Activated T-cell treated with anti-CD3 and anti-CD28 coated beads, Interleukin-2, amount 50 U/mL, for 24 hours (primary cell): ENCODE results near the gene EXOG.

Experiments used
- DNase-seq: peaks from one replicate; pipeline ENCODE4 v3.0.0-alpha.2; 2020
- H3K27ac Mint-ChIP-seq: 2 replicates; pipeline ENCODE4 v1.8.0; 2020; ENCODE audit warnings: mild to moderate bottlenecking, mixed read lengths
- H3K27me3 Mint-ChIP-seq: 2 replicates; pipeline ENCODE4 v1.8.0; 2020; ENCODE audit warnings: mixed read lengths
- H3K36me3 Mint-ChIP-seq: 2 replicates; pipeline ENCODE4 v1.8.0; 2020; ENCODE audit warnings: low read depth, mixed read lengths
- H3K4me1 Mint-ChIP-seq: 2 replicates; pipeline ENCODE4 v1.8.0; 2020; ENCODE audit warnings: low read depth, mixed read lengths
- H3K4me3 Mint-ChIP-seq: 2 replicates; pipeline ENCODE4 v1.8.0; 2020; ENCODE audit warnings: mild to moderate bottlenecking, moderate library complexity, mixed read lengths
- H3K9me3 Mint-ChIP-seq: 2 replicates; pipeline ENCODE4 v1.8.0; 2020; ENCODE audit warnings: mixed read lengths

EXOG gene

DNA sequence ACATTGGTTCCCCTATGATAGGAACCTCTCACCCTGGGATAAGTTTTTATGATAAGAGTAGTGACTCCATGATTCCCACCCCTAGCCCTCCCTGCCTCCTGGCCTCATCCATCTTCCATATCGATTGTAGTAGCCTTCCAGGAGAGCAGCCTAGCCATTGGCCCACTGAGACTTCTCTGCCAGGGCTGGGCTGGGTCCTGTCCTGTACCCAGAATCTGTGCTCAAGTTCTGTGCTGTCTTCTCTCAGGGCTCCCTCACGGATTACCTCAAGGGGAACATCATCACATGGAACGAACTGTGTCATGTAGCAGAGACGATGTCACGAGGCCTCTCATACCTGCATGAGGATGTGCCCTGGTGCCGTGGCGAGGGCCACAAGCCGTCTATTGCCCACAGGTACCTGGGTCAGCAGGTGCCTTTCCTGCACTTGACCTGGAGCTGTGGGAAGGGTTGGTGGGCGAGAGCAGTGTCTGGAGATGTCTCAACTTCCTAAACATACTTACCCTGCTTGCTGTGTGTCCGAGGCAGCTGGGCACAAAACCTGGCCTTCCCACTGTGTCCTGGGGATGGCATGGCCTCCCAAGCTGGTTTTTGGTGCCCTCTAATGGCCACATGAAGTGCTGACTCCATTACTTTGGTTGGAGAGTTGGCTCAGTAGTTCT, 16.6 kb upstream of the EXOG start:
- DNase-seq, result peak; percentile 62
- H3K4me1 Mint-ChIP-seq, result no peaks in the 10 kb centered on the region
- H3K27me3 Mint-ChIP-seq, result no peaks in the 10 kb centered on the region
- H3K9me3 Mint-ChIP-seq, result no peaks in the 10 kb centered on the region
- H3K36me3 Mint-ChIP-seq, result peaks cover 43% of the 10 kb centered on the region
- no peak overlapping the region for H3K4me3 Mint-ChIP-seq
- H3K27ac Mint-ChIP-seq, result no peak overlapping the region

- no peak overlapping the region for H3K27ac Mint-ChIP-seq
- no peaks in the 10 kb centered on the region for H3K4me1 Mint-ChIP-seq
- H3K9me3 Mint-ChIP-seq, result no peaks in the 10 kb centered on the region
- H3K4me3 Mint-ChIP-seq, result no peak overlapping the region
- H3K36me3 Mint-ChIP-seq, result peaks cover 45% of the 10 kb centered on the region
- H3K27me3 Mint-ChIP-seq, result no peaks in the 10 kb centered on the region
- DNase-seq, result no peak
These were observed 16.1 kb upstream of the EXOG start for GRCh38 chr3:38480093-38480445.

GRCh38 chr3:38480930-38481329, 15.2 kb upstream of the EXOG start:
- Mint-ChIP-seq H3K36me3 (peaks cover 45% of the 10 kb centered on the region), H3K27me3 (no peaks in the 10 kb centered on the region), H3K4me1 (no peaks in the 10 kb centered on the region), H3K4me3 (no peak overlapping the region), H3K27ac (no peak overlapping the region), H3K9me3 (no peaks in the 10 kb centered on the region)
- no peak for DNase-seq

- Mint-ChIP-seq H3K27ac (no peak overlapping the region), H3K4me3 (no peak overlapping the region), H3K4me1 (no peaks in the 10 kb centered on the region), H3K36me3 (peaks cover 45% of the 10 kb centered on the region), H3K9me3 (no peaks in the 10 kb centered on the region), H3K27me3 (no peaks in the 10 kb centered on the region)
- DNase-seq, result no peak
These were observed 13.2 kb upstream of the EXOG start for GRCh38 chr3:38482951-38483350.

GRCh38 chr3:38487323-38487722, 8.8 kb upstream of the EXOG start:
- no peak for DNase-seq
- Mint-ChIP-seq H3K9me3 (no peaks in the 10 kb centered on the region), H3K36me3 (peaks cover 19% of the 10 kb centered on the region), H3K4me3 (no peak overlapping the region), H3K27ac (no peak overlapping the region), H3K4me1 (no peaks in the 10 kb centered on the region), H3K27me3 (no peaks in the 10 kb centered on the region)

DNA sequence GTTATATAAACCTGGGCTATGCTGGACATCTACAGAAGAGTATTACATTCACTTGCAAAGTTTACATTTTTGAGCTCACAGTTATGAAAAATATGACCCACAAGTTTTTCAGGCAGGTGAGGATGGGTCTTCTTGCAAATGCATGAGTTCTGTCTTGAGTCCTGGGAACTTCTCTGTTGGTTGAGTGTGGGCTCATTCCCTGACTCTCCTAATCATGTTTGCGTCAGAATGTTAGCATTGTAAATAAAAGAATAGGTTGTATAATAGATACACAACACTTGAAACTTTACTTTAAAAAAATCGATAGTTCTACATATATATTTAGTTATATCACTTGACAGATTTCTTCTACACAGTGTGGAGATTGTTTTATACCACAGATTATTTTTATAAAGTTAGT, 7.2 kb upstream of the EXOG start:
- Mint-ChIP-seq H3K4me3 (no peak overlapping the region), H3K4me1 (no peaks in the 10 kb centered on the region), H3K9me3 (no peaks in the 10 kb centered on the region), H3K27me3 (no peaks in the 10 kb centered on the region), H3K27ac (no peak overlapping the region), H3K36me3 (peaks cover 5% of the 10 kb centered on the region)
- DNase-seq, result no peak

- no peak overlapping the region for H3K4me3 Mint-ChIP-seq
- no peaks in the 10 kb centered on the region for H3K9me3 Mint-ChIP-seq
- H3K27ac Mint-ChIP-seq, result no peak overlapping the region
- peaks cover 2% of the 10 kb centered on the region for H3K4me1 Mint-ChIP-seq
- no peak for DNase-seq
- H3K36me3 Mint-ChIP-seq, result peaks cover 3% of the 10 kb centered on the region
- no peaks in the 10 kb centered on the region for H3K27me3 Mint-ChIP-seq
These were observed 6.4 kb upstream of the EXOG start for GRCh38 chr3:38489766-38490165.

DNA sequence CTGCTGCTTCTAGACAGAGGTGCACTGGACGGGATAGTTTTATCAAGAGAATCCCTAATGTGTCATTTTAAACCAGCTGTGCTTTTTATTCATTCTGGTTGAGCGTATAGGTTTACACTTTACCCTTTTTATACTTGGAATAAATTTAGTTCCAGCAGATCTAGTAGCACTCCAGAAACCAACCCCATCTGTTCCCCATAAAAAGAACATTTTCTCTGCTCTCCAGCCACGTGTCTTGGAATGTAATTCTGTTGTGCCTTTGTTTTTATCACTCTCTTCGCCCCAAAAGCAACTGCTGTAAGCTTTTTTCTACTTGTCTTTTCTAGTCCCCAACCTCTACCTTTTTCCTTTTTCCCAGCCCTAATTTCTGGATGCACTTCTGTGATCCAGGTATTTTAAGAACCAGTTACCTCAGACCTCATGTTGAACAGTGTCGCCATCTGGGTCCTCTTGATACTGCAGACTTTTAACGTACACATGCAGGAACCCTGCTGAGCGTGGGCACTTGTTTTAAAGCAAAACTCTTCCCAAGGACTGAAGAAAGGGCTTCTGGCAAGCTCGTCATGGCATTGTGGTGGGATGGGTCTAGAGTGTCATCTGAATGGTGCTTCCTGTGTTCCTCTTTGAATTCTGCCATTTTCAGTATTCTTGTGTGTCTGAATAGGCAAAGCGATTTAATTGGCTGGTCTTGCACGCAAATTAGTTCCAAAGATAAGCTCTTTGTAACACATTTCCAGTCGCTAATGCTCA, 5.7 kb upstream of the EXOG start:
- Mint-ChIP-seq H3K4me3 (no peak overlapping the region), H3K36me3 (no peaks in the 10 kb centered on the region), H3K27me3 (no peaks in the 10 kb centered on the region), H3K27ac (no peak overlapping the region), H3K4me1 (peaks cover 2% of the 10 kb centered on the region), H3K9me3 (no peaks in the 10 kb centered on the region)
- no peak for DNase-seq

- H3K4me3 Mint-ChIP-seq, result no peak overlapping the region
- peaks cover under 1% of the 10 kb centered on the region for H3K36me3 Mint-ChIP-seq
- no peaks in the 10 kb centered on the region for H3K27me3 Mint-ChIP-seq
- no peak for DNase-seq
- no peaks in the 10 kb centered on the region for H3K9me3 Mint-ChIP-seq
- peaks cover 5% of the 10 kb centered on the region for H3K4me1 Mint-ChIP-seq
- no peak overlapping the region for H3K27ac Mint-ChIP-seq
These were observed 4.9 kb upstream of the EXOG start for GRCh38 chr3:38491215-38491614.

DNA sequence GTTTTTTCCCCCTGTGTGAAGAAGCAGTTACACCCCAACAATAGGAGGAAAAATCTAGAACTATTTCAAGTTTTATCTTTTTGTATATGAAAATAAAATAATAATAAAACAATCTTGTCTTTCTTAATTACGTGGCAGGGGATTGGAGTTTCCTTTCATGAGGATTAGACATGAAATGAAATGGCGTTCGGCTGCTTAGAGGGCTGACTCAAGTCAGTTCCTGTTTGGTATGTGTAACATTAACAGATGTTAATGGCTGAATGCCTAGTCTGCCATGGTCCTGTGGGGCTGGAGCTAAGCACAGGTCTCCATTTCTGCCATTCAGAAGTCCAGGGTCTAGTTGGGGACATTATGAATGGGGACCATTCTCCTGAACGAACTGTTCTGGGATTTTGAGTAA, 3.1 kb upstream of the EXOG start:
- H3K27me3 Mint-ChIP-seq, result no peaks in the 10 kb centered on the region
- no peak overlapping the region for H3K4me3 Mint-ChIP-seq
- H3K9me3 Mint-ChIP-seq, result no peaks in the 10 kb centered on the region
- no peak for DNase-seq
- no peak overlapping the region for H3K27ac Mint-ChIP-seq
- peaks cover 14% of the 10 kb centered on the region for H3K4me1 Mint-ChIP-seq
- peaks cover 16% of the 10 kb centered on the region for H3K36me3 Mint-ChIP-seq

GRCh38 chr3:38497031-38497430, 891 bp downstream of the EXOG start:
- Mint-ChIP-seq H3K27ac (peak overlapping the region; percentile 97), H3K36me3 (peaks cover 51% of the 10 kb centered on the region), H3K4me3 (peak overlapping the region; percentile 98), H3K9me3 (no peaks in the 10 kb centered on the region), H3K4me1 (peaks cover 22% of the 10 kb centered on the region), H3K27me3 (no peaks in the 10 kb centered on the region)
- DNase-seq, result no peak

- H3K27ac Mint-ChIP-seq, result no peak overlapping the region
- H3K4me3 Mint-ChIP-seq, result no peak overlapping the region
- DNase-seq, result no peak
- peaks cover 78% of the 10 kb centered on the region for H3K36me3 Mint-ChIP-seq
- no peaks in the 10 kb centered on the region for H3K27me3 Mint-ChIP-seq
- peaks cover 19% of the 10 kb centered on the region for H3K4me1 Mint-ChIP-seq
- H3K9me3 Mint-ChIP-seq, result no peaks in the 10 kb centered on the region
These were observed 4.7 kb downstream of the EXOG start for GRCh38 chr3:38500688-38501417.

- H3K27ac Mint-ChIP-seq, result no peak overlapping the region
- H3K4me1 Mint-ChIP-seq, result no peaks in the 10 kb centered on the region
- no peak overlapping the region for H3K4me3 Mint-ChIP-seq
- H3K36me3 Mint-ChIP-seq, result peaks cover 80% of the 10 kb centered on the region
- no peaks in the 10 kb centered on the region for H3K27me3 Mint-ChIP-seq
- DNase-seq, result no peak
- H3K9me3 Mint-ChIP-seq, result no peaks in the 10 kb centered on the region
These were observed 11.0 kb downstream of the EXOG start for GRCh38 chr3:38507120-38507519.

GRCh38 chr3:38509732-38510131, 13.6 kb downstream of the EXOG start:
- H3K9me3 Mint-ChIP-seq, result no peaks in the 10 kb centered on the region
- H3K27ac Mint-ChIP-seq, result no peak overlapping the region
- no peaks in the 10 kb centered on the region for H3K27me3 Mint-ChIP-seq
- no peaks in the 10 kb centered on the region for H3K4me1 Mint-ChIP-seq
- H3K4me3 Mint-ChIP-seq, result no peak overlapping the region
- DNase-seq, result no peak
- peaks cover 82% of the 10 kb centered on the region for H3K36me3 Mint-ChIP-seq

DNA sequence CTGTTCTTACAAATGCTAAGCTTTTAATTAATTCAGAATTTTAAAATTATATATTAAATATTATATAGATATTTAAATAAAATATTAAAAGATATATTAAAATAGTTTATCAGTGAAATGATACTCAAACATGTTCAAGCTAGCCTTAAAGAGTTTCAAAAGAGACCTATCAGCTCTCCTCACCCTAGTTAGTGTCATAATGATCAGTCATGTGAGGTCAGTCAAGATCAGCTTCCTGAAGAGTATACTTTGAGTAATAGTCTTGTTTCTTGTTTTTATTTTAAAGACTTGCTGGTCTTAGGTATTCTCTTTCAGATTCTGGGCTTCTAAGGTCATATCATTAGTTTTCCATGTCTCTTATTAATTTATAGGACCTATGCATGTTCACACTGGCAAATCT, 14.5 kb downstream of the EXOG start:
- H3K27ac Mint-ChIP-seq, result no peak overlapping the region
- H3K9me3 Mint-ChIP-seq, result no peaks in the 10 kb centered on the region
- H3K4me1 Mint-ChIP-seq, result no peaks in the 10 kb centered on the region
- H3K27me3 Mint-ChIP-seq, result no peaks in the 10 kb centered on the region
- no peak overlapping the region for H3K4me3 Mint-ChIP-seq
- H3K36me3 Mint-ChIP-seq, result peaks cover 84% of the 10 kb centered on the region
- no peak for DNase-seq
